Hepatocyte (in vitro differentiated cells): ENCODE results near the gene THOC2.
"Not testable (repeated sequence)": the region's sequence is repeated elsewhere in the genome, so short reads cannot be mapped to it uniquely, and the experiment has no call there.

Experiments used
- EZH2 ChIP-seq: fragments of 200-600 bp; sonication (generic); IDR thresholded peaks from 2 replicates; pipeline ENCODE4 v1.6.1; 2016; ENCODE audit warnings: antibody characterized with exemption, mild to moderate bottlenecking, borderline replicate concordance
- TF ChIP-seq, protein P1 (sequence below): fragments of 200-600 bp; sonication (generic); IDR thresholded peaks from 2 replicates; pipeline ENCODE4 v1.5.1; 2016; ENCODE audit warnings: antibody characterized with exemption, mild to moderate bottlenecking; ENCODE audit not compliant: poor library complexity

- not testable (repeated sequence) for TF ChIP-seq EZH2
- TF ChIP-seq, protein P1, sequence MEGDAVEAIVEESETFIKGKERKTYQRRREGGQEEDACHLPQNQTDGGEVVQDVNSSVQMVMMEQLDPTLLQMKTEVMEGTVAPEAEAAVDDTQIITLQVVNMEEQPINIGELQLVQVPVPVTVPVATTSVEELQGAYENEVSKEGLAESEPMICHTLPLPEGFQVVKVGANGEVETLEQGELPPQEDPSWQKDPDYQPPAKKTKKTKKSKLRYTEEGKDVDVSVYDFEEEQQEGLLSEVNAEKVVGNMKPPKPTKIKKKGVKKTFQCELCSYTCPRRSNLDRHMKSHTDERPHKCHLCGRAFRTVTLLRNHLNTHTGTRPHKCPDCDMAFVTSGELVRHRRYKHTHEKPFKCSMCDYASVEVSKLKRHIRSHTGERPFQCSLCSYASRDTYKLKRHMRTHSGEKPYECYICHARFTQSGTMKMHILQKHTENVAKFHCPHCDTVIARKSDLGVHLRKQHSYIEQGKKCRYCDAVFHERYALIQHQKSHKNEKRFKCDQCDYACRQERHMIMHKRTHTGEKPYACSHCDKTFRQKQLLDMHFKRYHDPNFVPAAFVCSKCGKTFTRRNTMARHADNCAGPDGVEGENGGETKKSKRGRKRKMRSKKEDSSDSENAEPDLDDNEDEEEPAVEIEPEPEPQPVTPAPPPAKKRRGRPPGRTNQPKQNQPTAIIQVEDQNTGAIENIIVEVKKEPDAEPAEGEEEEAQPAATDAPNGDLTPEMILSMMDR, result not testable (repeated sequence)
Observed at GRCh38 chrX:123574027-123574426, 158.8 kb downstream of the THOC2 start.
